IMR-90 (cell line): ENCODE data around the gene RLF. TPM values are rescaled to one million over a fixed set of nuclear protein-coding genes. Genes with fewer than 3 reads are reported as not detected.

ENCODE experiments used
- ATAC-seq: fragments of 200-7000 bp; cut with Tn5 transposase; 2 replicates; pipeline ENCODE4 v1.9.1; 2020; ENCODE audit warnings: low read depth, mild to moderate bottlenecking, moderate library complexity
- BruUV-seq: library from RNA; stranded (reverse); fragments of 400-500 nt; replicated peaks from 2 replicates; lab custom pipeline; 2021; lab: Mats Ljungman, UMichigan
- CTCF ChIA-PET: fragments of 300-600 bp; formaldehyde crosslinking; extraction: SDS; loops from one replicate; lab custom pipeline; 2021; ENCODE audit warnings: antibody characterized with exemption; lab: Yijun Ruan, JAX
- POLR2A ChIA-PET: fragments of 300-600 bp; sonication (Branson Sonifier 250); formaldehyde crosslinking; loops from one replicate; lab custom pipeline; 2022; ENCODE audit warnings: antibody characterized with exemption; ENCODE audit not compliant: unreplicated experiment; lab: Charles Lee
- DNase-seq: peaks from one replicate; pipeline ENCODE4 v3.0.0; 2013
- H2AFZ ChIP-seq: replicated peaks from 2 replicates; pipeline ENCODE3; 2013; ENCODE audit warnings: low read length, mild to moderate bottlenecking; ENCODE audit not compliant: poor library complexity
- H2AK5ac ChIP-seq: 2 replicates; pipeline ENCODE4 v1.6.1; 2013; ENCODE audit warnings: low read depth, low read length, inconsistent platforms
- H2AK9ac ChIP-seq: replicated peaks from 2 replicates; pipeline ENCODE3; 2013; ENCODE audit warnings: mild to moderate bottlenecking, low read depth, low read length, moderate library complexity; ENCODE audit not compliant: poor library complexity
- H2BK120ac ChIP-seq: 2 replicates; pipeline ENCODE4 v1.6.1; 2013; ENCODE audit warnings: low read depth, low read length, inconsistent platforms
- H2BK15ac ChIP-seq: 3 replicates; pipeline ENCODE4 v1.6.1; 2013; ENCODE audit warnings: low read depth, low read length, inconsistent platforms
- H2BK20ac ChIP-seq: 2 replicates; pipeline ENCODE4 v1.6.1; 2013; ENCODE audit warnings: low read depth, mild to moderate bottlenecking, inconsistent platforms, low read length, moderate library complexity
- H2BK5ac ChIP-seq: 2 replicates; pipeline ENCODE4 v1.6.1; 2013; ENCODE audit warnings: mild to moderate bottlenecking, low read depth, low read length, inconsistent platforms; ENCODE audit not compliant: poor library complexity, severe bottlenecking
- H3K14ac ChIP-seq: replicated peaks from 2 replicates; pipeline ENCODE4 v1.6.1; 2013; ENCODE audit warnings: low read depth, low read length, inconsistent platforms
- H3K18ac ChIP-seq: 2 replicates; pipeline ENCODE4 v1.6.1; 2013; ENCODE audit warnings: low read depth, low read length, control low read depth
- H3K23ac ChIP-seq: 2 replicates; pipeline ENCODE4 v1.6.1; 2013; ENCODE audit warnings: low read depth, low read length, inconsistent platforms
- H3K27ac ChIP-seq: 2 replicates; pipeline ENCODE4 v1.5.1; 2013; ENCODE audit warnings: mild to moderate bottlenecking, control low read depth, low read length; ENCODE audit not compliant: insufficient read depth
- H3K27me3 ChIP-seq: 2 replicates; pipeline ENCODE4 v1.6.1; 2013; ENCODE audit warnings: low read length; ENCODE audit not compliant: control insufficient read depth, insufficient read depth
- H3K36me3 ChIP-seq: 2 replicates; pipeline ENCODE4 v1.6.1; 2013; ENCODE audit warnings: low read length, mixed read lengths; ENCODE audit not compliant: control insufficient read depth, insufficient read depth
- H3K4ac ChIP-seq: 2 replicates; pipeline ENCODE4 v1.6.1; 2013; ENCODE audit warnings: low read depth, low read length, inconsistent platforms
- H3K4me1 ChIP-seq: 2 replicates; pipeline ENCODE4 v1.6.1; 2013; ENCODE audit warnings: low read length, mixed read lengths; ENCODE audit not compliant: control insufficient read depth, insufficient read depth
- H3K4me2 ChIP-seq: 2 replicates; pipeline ENCODE4 v1.6.1; 2013; ENCODE audit warnings: low read depth, mild to moderate bottlenecking, control low read depth, low read length, moderate library complexity
- H3K4me3 ChIP-seq: 2 replicates; pipeline ENCODE4 v1.5.1; 2013; ENCODE audit warnings: low read depth, mild to moderate bottlenecking, control low read depth, low read length, moderate library complexity; ENCODE audit not compliant: insufficient read depth
- H3K56ac ChIP-seq: 2 replicates; pipeline ENCODE4 v1.6.1; 2013; ENCODE audit warnings: low read length, inconsistent platforms; ENCODE audit not compliant: insufficient read depth; ENCODE audit errors: extremely low read depth
- H3K79me1 ChIP-seq, 2 experiments: 2 replicates each; pipeline ENCODE4 v1.6.1; 2013; ENCODE audit warnings: low read length in 2 of 2, inconsistent platforms in 1 of 2, low read depth in 1 of 2
- H3K9ac ChIP-seq: 2 replicates; pipeline ENCODE4 v1.6.1; 2013; ENCODE audit warnings: low read depth, low read length, control low read depth
- H3K9me1 ChIP-seq: 2 replicates; pipeline ENCODE4 v1.6.1; 2013; ENCODE audit warnings: low read length, inconsistent platforms; ENCODE audit not compliant: insufficient read depth
- H3K9me3 ChIP-seq: 2 replicates; pipeline ENCODE4 v1.6.1; 2013; ENCODE audit warnings: low read length; ENCODE audit not compliant: control insufficient read depth, insufficient read depth
- H4K20me1 ChIP-seq: 2 replicates; pipeline ENCODE4 v1.6.1; 2013; ENCODE audit warnings: low read length, inconsistent platforms; ENCODE audit not compliant: insufficient read depth
- H4K5ac ChIP-seq: 2 replicates; pipeline ENCODE4 v1.6.1; 2013; ENCODE audit warnings: mild to moderate bottlenecking, low read depth, low read length, control low read depth
- H4K8ac ChIP-seq, 2 experiments: 2 replicates each; pipeline ENCODE4 v1.6.1; 2013; ENCODE audit warnings: low read depth in 2 of 2, low read length in 2 of 2, control low read depth in 1 of 2, inconsistent platforms in 1 of 2
- H4K91ac ChIP-seq: 2 replicates; pipeline ENCODE4 v1.6.1; 2013; ENCODE audit warnings: low read depth, low read length, inconsistent platforms; ENCODE audit not compliant: insufficient read depth
- BHLHE40 ChIP-seq: fragments of 150-350 bp; IDR thresholded peaks from 2 replicates; pipeline ENCODE4 v1.6.1; 2016; ENCODE audit warnings: mild to moderate bottlenecking, low read depth, low read length
- MAFK ChIP-seq: IDR thresholded peaks from 2 replicates; pipeline ENCODE4 v1.6.1; 2012; ENCODE audit warnings: low read depth, low read length, improper control_type of control experiment
- MXI1 ChIP-seq: IDR thresholded peaks from 2 replicates; pipeline ENCODE4 v1.6.1; 2012; ENCODE audit warnings: low read depth, mild to moderate bottlenecking, low read length, moderate library complexity, borderline replicate concordance
- WGBS, 2 experiments: methylation state at CpG; one replicate each; pipeline versions ENCODE4 v1.1.5 to v1.1.7; 2013; ENCODE audit warnings: missing lambda C conversion rate in 2 of 2; ENCODE audit not compliant: insufficient read length in 1 of 2; ENCODE audit errors: extremely low coverage in 2 of 2; 5-methylcytosine and 5-hydroxymethylcytosine counted together
- dilution Hi-C: fragments of 300-500 bp; cut with HindIII; formaldehyde crosslinking; loops from one replicate; pipeline ENCODE4 v1.14.3; 2018; ENCODE audit warnings: low sequenced_read_pairs; ENCODE audit not compliant: unreplicated experiment
- in situ Hi-C: fragments of 300-500 bp; cut with MboI; formaldehyde crosslinking; loops from 3 replicates; pipeline ENCODE4 v1.14.3; 2019; ENCODE audit warnings: low sequenced_read_pairs, inconsistent platforms, mixed read lengths
- intact Hi-C: fragments of 100-400 bp; cut with micrococcal nuclease; formaldehyde crosslinking; loops from 2 replicates; pipeline ENCODE4 v1.10.0; 2022
- polyA plus RNA-seq, 3 experiments: library from polyadenylated mRNA; depleted of rRNA; stranded (reverse); fragments of >200 nt; gene quantifications; 2 replicates each; pipeline ENCODE4 v1.2.3, GENCODE V29; 2012; ENCODE audit warnings: low replicate concordance in 1 of 3
- total RNA-seq: library from RNA; depleted of rRNA; stranded (reverse); fragments of >200 nt; gene quantifications from 2 replicates; pipeline ENCODE4 v1.2.3, GENCODE V29; 2012
- TF ChIP-seq, protein P1 (sequence below): fragments of 150-350 bp; IDR thresholded peaks from 2 replicates; pipeline ENCODE4 v1.6.1; 2016; ENCODE audit warnings: low read depth, mild to moderate bottlenecking, low read length, moderate library complexity, borderline replicate concordance

Gene RLF
- total and polyA plus RNA-seq, 2 of the 4 experiments (the other 2 are of a cell fraction) = 4.4 to 29.8 TPM

DNA sequence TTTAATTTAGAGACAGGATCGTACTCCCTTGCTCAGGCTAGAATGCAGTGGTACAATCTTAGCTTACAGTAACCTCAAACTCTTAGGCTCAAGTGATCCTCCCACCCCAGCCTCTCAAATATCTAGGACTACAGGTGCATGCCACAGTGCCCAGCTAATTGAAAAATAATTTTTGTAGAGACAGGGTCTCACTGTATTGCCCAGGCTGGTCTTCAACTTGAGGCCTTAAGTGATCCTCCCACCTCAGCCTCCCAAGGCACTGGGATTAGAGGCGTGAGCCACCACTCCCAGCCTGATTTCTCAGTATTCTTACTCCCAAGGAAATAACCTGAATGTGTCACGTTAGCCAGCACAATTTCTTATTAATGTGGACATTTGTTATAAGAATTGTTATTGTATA, 9.8 kb downstream of the RLF start:
- no peak overlapping the region for H2BK120ac ChIP-seq
- no peak overlapping the region for H2BK15ac ChIP-seq
- H2BK20ac ChIP-seq = no peak overlapping the region
- H3K18ac ChIP-seq = no peak overlapping the region
- no peak overlapping the region for H4K5ac ChIP-seq
- H3K27ac ChIP-seq = no peak overlapping the region
- H3K4me2 ChIP-seq = no peak overlapping the region
- no peak overlapping the region for H4K91ac ChIP-seq
- no peaks in the 10 kb centered on the region for H3K36me3 ChIP-seq
- H3K23ac ChIP-seq = no peak overlapping the region
- intact Hi-C loops (no loop called here), dilution Hi-C loops (no loop called here), in situ Hi-C loops (no loop called here)
- H4K8ac ChIP-seq = no peak overlapping the region
- no peak overlapping the region for H3K14ac ChIP-seq
- TF ChIP-seq, protein P1, sequence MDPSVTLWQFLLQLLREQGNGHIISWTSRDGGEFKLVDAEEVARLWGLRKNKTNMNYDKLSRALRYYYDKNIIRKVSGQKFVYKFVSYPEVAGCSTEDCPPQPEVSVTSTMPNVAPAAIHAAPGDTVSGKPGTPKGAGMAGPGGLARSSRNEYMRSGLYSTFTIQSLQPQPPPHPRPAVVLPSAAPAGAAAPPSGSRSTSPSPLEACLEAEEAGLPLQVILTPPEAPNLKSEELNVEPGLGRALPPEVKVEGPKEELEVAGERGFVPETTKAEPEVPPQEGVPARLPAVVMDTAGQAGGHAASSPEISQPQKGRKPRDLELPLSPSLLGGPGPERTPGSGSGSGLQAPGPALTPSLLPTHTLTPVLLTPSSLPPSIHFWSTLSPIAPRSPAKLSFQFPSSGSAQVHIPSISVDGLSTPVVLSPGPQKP = no peak
- TF ChIP-seq BHLHE40 = no peak
- no peak for TF ChIP-seq MAFK
- TF ChIP-seq MXI1 = no peak
- no peak overlapping the region for H3K4me3 ChIP-seq
- H2AK5ac ChIP-seq = no peak overlapping the region
- no peak overlapping the region for H2BK5ac ChIP-seq
- H3K4ac ChIP-seq = no peak overlapping the region
- WGBS, 2 experiments = no CpG with 5 or more reads among the region's 3 CpGs
- H3K9me3 ChIP-seq = no peaks in the 10 kb centered on the region
- H3K79me1 ChIP-seq = peaks cover 0 to 44% of the 10 kb centered on the region in 2 experiments; a peak in 3 of 4 replicates
- H3K4me1 ChIP-seq = peaks cover 6% of the 10 kb centered on the region; the same call in 1 of the 2 replicates
- ATAC-seq (no peak), DNase-seq (no peak)
- no peak overlapping the region for H3K56ac ChIP-seq
- no TSS peak for BruUV-seq
- CTCF ChIA-PET = interaction anchor here (1.6 kb wide), 1 partner anchor 18 kb away, joined by 6 read pairs; no protein-coding TSS in a partner anchor
- no peak overlapping the region for H3K9ac ChIP-seq
- H4K20me1 ChIP-seq = peaks cover 85% of the 10 kb centered on the region
- no peaks in the 10 kb centered on the region for H3K27me3 ChIP-seq
- no peak overlapping the region for H2AFZ ChIP-seq
- POLR2A ChIA-PET = no interaction called here
- H2AK9ac ChIP-seq = no peak overlapping the region
- peaks cover 4% of the 10 kb centered on the region; the same call in 1 of the 2 replicates for H3K9me1 ChIP-seq
